Rectal smooth muscle tissue (tissue), 1 donor: ENCODE measurements around the gene NTN1.
"Not testable (repeated sequence)": the region's sequence is repeated elsewhere in the genome, so short reads cannot be mapped to it uniquely, and the experiment has no call there.

ENCODE experiments used
- H3K27ac ChIP-seq: one replicate; pipeline ENCODE4 v1.7.0; 2013; ENCODE audit warnings: low read depth, low read length, inconsistent platforms
- H3K27me3 ChIP-seq: one replicate; pipeline ENCODE4 v1.7.0; 2013; ENCODE audit warnings: low read length; ENCODE audit not compliant: control insufficient read depth, insufficient read depth
- H3K36me3 ChIP-seq: one replicate; pipeline ENCODE4 v1.7.0; 2013; ENCODE audit warnings: low read length; ENCODE audit not compliant: control insufficient read depth, insufficient read depth
- H3K4me1 ChIP-seq: one replicate; pipeline ENCODE4 v1.7.0; 2013; ENCODE audit warnings: low read length; ENCODE audit not compliant: control insufficient read depth, insufficient read depth
- H3K4me3 ChIP-seq: one replicate; pipeline ENCODE4 v1.7.0; 2013; ENCODE audit warnings: low read length
- H3K9ac ChIP-seq: one replicate; pipeline ENCODE4 v1.7.0; 2013; ENCODE audit warnings: low read length

NTN1 gene

GRCh38 chr17:9080296-9080914 is 59.1 kb downstream of the NTN1 start:
- H3K9ac ChIP-seq = no peak overlapping the region
- H3K4me3 ChIP-seq = no peak overlapping the region
- no peaks in the 10 kb centered on the region for H3K4me1 ChIP-seq
- H3K27me3 ChIP-seq = no peaks in the 10 kb centered on the region
- H3K36me3 ChIP-seq = no peaks in the 10 kb centered on the region
- no peak overlapping the region for H3K27ac ChIP-seq

DNA sequence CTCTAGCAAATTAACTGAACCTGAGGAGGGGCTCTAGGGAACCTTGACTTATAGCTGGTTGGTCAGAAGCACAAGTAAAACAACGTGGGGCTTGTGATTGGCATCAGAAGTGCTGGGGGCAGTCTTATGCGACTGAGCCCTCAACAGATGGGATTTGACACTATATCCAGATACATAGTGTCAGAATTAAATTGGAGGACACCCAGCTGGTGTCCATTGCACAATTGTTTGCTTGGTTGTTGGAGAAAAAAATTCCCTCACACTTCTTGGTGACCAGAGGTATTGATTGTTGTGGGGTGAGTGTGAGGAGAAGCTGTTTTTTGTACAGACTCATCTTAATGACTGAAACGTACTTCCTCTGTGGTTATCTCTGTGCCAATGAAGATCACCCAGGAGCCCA is 59.7 kb downstream of the NTN1 start:
- no peak overlapping the region for H3K27ac ChIP-seq
- no peaks in the 10 kb centered on the region for H3K4me1 ChIP-seq
- no peaks in the 10 kb centered on the region for H3K27me3 ChIP-seq
- H3K9ac ChIP-seq = no peak overlapping the region
- no peaks in the 10 kb centered on the region for H3K36me3 ChIP-seq
- no peak overlapping the region for H3K4me3 ChIP-seq

- Histone ChIP-seq H3K27me3 (no peaks in the 10 kb centered on the region), H3K4me1 (no peaks in the 10 kb centered on the region), H3K27ac (no peak overlapping the region), H3K36me3 (no peaks in the 10 kb centered on the region), H3K4me3 (no peak overlapping the region), H3K9ac (no peak overlapping the region)
These were observed 65.3 kb downstream of the NTN1 start for GRCh38 chr17:9086577-9086976.

- H3K9ac ChIP-seq = no peak overlapping the region
- no peak overlapping the region for H3K27ac ChIP-seq
- H3K4me1 ChIP-seq = no peaks in the 10 kb centered on the region
- no peak overlapping the region for H3K4me3 ChIP-seq
- no peaks in the 10 kb centered on the region for H3K27me3 ChIP-seq
- no peaks in the 10 kb centered on the region for H3K36me3 ChIP-seq
These were observed 66.6 kb downstream of the NTN1 start for GRCh38 chr17:9087921-9088320.

DNA sequence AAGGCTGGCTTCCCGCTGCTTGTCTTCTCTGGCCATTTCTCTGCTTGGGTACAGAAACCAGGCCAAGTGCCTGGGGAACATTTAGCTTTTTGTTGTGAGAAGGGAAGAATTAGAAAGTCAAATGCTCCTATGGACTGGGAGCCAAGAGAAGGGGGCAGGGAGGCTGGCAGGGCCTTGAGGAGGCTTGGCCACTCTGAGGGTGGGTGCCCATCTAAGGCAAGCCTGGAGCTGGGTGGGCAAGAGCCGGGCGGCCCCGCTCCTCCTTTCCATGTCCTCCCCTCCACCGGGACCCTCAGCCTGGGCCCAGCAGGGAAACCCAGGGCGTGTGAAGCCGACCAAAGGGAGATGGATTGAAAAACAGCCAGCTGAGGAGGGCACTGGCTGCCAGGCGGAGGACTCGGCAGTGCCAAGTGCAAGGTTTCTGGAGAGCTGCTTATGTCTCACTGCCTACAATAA is 69.4 kb downstream of the NTN1 start:
- Histone ChIP-seq H3K4me1 (no peaks in the 10 kb centered on the region), H3K4me3 (no peak overlapping the region), H3K27me3 (no peaks in the 10 kb centered on the region), H3K27ac (peak overlapping the region; percentile 51), H3K36me3 (no peaks in the 10 kb centered on the region), H3K9ac (peak overlapping the region; percentile 19)

GRCh38 chr17:9094193-9094592 is 72.9 kb downstream of the NTN1 start:
- Histone ChIP-seq H3K27me3 (no peaks in the 10 kb centered on the region), H3K4me1 (no peaks in the 10 kb centered on the region), H3K36me3 (no peaks in the 10 kb centered on the region), H3K4me3 (no peak overlapping the region), H3K27ac (no peak overlapping the region), H3K9ac (no peak overlapping the region)

- Histone ChIP-seq H3K27ac (no peak overlapping the region), H3K27me3 (no peaks in the 10 kb centered on the region), H3K4me3 (no peak overlapping the region), H3K36me3 (no peaks in the 10 kb centered on the region), H3K9ac (no peak overlapping the region), H3K4me1 (no peaks in the 10 kb centered on the region)
These were observed 74.1 kb downstream of the NTN1 start for GRCh38 chr17:9095390-9095789.

GRCh38 chr17:9098242-9098825 is 77.0 kb downstream of the NTN1 start:
- Histone ChIP-seq H3K9ac (no peak overlapping the region), H3K36me3 (no peaks in the 10 kb centered on the region), H3K4me3 (no peak overlapping the region), H3K4me1 (no peaks in the 10 kb centered on the region), H3K27me3 (no peaks in the 10 kb centered on the region), H3K27ac (no peak overlapping the region)

DNA sequence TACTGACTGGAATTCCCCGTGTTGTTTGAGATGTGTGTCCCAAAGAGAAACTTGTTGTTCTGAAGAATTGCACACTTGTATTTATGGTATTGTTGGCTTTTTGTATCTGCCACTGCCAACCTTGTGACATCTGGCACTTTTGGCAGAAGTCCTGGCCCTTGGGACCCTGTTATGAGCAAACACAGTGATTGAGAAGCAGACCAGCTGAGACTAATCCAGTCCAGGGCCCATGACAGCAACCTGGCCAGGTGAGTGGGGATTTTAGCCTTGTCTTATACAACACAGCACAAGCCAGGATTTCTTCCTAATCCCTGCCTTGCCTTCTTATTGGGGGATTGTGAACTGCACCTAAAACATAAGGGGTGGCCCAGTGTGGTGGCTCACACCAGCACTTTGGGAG is 80.0 kb downstream of the NTN1 start:
- Histone ChIP-seq H3K27me3 (no peaks in the 10 kb centered on the region), H3K4me3 (no peak overlapping the region), H3K9ac (no peak overlapping the region), H3K27ac (no peak overlapping the region), H3K36me3 (no peaks in the 10 kb centered on the region), H3K4me1 (peaks cover 2% of the 10 kb centered on the region)

DNA sequence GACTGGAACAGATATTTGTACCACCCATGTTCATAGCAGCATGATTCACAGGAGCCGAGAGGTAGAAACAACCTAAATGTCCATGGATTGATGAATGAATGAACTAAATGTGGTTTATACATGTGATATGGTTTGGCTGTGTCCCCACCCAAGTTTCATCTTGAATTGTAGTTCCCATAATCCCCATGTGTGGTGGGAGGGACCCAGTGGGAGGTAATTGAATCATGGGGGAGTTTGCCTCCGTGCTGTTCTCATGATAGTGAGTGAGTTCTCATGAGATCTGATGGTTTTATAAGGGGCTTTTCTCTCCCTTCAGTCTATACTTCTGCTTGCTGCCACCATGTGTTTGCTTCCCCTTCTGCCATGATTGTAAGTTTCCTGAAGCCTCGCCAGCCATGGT is 81.9 kb downstream of the NTN1 start:
- H3K27me3 ChIP-seq, H3K9ac ChIP-seq, H3K36me3 ChIP-seq, H3K27ac ChIP-seq, H3K4me3 ChIP-seq, H3K4me1 ChIP-seq: not testable (repeated sequence)

DNA sequence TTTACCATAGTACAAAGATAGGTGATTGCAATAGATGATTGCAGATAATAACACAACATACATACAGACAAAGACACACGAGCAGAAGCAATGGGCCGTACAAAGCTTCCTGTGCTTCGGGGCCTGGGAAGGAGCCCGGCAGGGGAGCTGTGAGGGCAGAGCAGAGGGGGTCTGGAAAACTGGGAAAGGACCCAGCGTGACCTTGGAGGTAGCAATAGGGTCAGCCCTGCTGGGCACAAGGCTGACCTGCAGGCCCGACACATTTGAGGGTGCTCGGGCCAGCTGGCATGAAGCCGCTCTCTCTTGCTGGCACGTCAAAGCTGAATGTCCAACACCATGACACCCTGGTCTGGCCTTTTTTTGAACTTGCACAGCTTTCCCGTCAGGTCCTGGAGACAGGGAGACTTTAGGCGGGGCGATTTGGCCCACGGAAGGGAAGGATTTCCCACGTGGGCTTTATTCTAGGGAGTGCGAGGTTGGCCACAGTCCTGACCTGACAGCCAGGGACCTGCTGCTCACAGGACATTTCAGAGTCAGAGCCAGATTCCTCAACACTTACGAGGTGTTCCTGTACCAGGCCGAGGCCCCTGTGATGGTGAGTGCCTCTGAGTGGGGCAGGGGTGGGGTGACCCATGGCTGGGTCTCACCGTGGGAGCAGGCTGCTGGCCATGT is 83.2 kb downstream of the NTN1 start:
- Histone ChIP-seq H3K4me1 (peaks cover 2% of the 10 kb centered on the region), H3K9ac (no peak overlapping the region), H3K4me3 (no peak overlapping the region), H3K27ac (no peak overlapping the region), H3K27me3 (no peaks in the 10 kb centered on the region), H3K36me3 (no peaks in the 10 kb centered on the region)

- Histone ChIP-seq H3K27ac (no peak overlapping the region), H3K4me3 (no peak overlapping the region), H3K36me3 (no peaks in the 10 kb centered on the region), H3K4me1 (peaks cover 2% of the 10 kb centered on the region), H3K9ac (no peak overlapping the region), H3K27me3 (no peaks in the 10 kb centered on the region)
These were observed 84.0 kb downstream of the NTN1 start for GRCh38 chr17:9105068-9105868.
